ENCODE results near the gene FNDC1. TPM values are rescaled to one million over a fixed set of nuclear protein-coding genes. Genes with fewer than 3 reads are reported as not detected.
"Not testable (repeated sequence)": the region's sequence is repeated elsewhere in the genome, so short reads cannot be mapped to it uniquely, and the experiment has no call there.

FNDC1 gene
- total RNA-seq, 2 donors from 2014 or later, result 0.52 TPM; not detected in 1

GRCh38 chr6:159282421-159282820, 113.2 kb downstream of the FNDC1 start:
- Histone ChIP-seq H3K27me3 (no peaks in the 10 kb centered on the region), H3K27ac (no peak overlapping the region), H3K4me1 (no peaks in the 10 kb centered on the region), H3K4me3 (no peak overlapping the region), H3K9me3 (no peaks in the 10 kb centered on the region), H3K36me3 (replicated peaks in 1 of 2; ENCODE audit: insufficient read depth in 1 of 2, low read depth in 2 of 2) (no peaks in the 10 kb centered on the region)
- TF ChIP-seq CTCF (IDR thresholded peaks at IDR 0.05) (no peak), POLR2A (IDR thresholded peaks at IDR 0.05) (no peak)
- DNase-seq (no peak), ATAC-seq (no peak)
- intact Hi-C loops (cut with DNase I), result no loop called here
- 36 to 59% methylated on average over 5 of the region's 5 CpGs for WGBS, 2 donors

GRCh38 chr6:159284661-159285060, 115.5 kb downstream of the FNDC1 start:
- H3K27ac ChIP-seq; H3K36me3 ChIP-seq (replicated peaks in 1 of 2; ENCODE audit: insufficient read depth in 1 of 2, low read depth in 2 of 2); H3K9me3 ChIP-seq; intact Hi-C loops (cut with DNase I); H3K27me3 ChIP-seq; H3K4me3 ChIP-seq; H3K4me1 ChIP-seq; ATAC-seq; DNase-seq: not testable (repeated sequence)

GRCh38 chr6:159298840-159299239, 129.6 kb downstream of the FNDC1 start:
- no peaks in the 10 kb centered on the region for H3K4me1 ChIP-seq
- intact Hi-C loops (cut with DNase I), result no loop called here

GRCh38 chr6:159299566-159299965, 130.4 kb downstream of the FNDC1 start:
- ATAC-seq (no peak), DNase-seq (no peak)
- no peaks in the 10 kb centered on the region for H3K9me3 ChIP-seq
- no peaks in the 10 kb centered on the region for H3K4me1 ChIP-seq
- WGBS, 2 donors, result 100% methylated on average over 1 of the region's 2 CpGs
- H3K27me3 ChIP-seq, result no peaks in the 10 kb centered on the region
- no peak for TF ChIP-seq POLR2A (IDR thresholded peaks at IDR 0.05)
- TF ChIP-seq CTCF (IDR thresholded peaks at IDR 0.05), result no peak
- intact Hi-C loops (cut with DNase I), result no loop called here
- H3K36me3 ChIP-seq (replicated peaks in 1 of 2; ENCODE audit: insufficient read depth in 1 of 2, low read depth in 2 of 2), result no peaks in the 10 kb centered on the region
- H3K27ac ChIP-seq, result no peak overlapping the region
- H3K4me3 ChIP-seq, result no peak overlapping the region

More at GRCh38 chr6:159298840-159299239, 129.6 kb downstream of the FNDC1 start:
- Histone ChIP-seq H3K4me3 (no peak overlapping the region), H3K27me3 (no peaks in the 10 kb centered on the region), H3K36me3 (replicated peaks in 1 of 2; ENCODE audit: insufficient read depth in 1 of 2, low read depth in 2 of 2) (no peaks in the 10 kb centered on the region), H3K27ac (no peak overlapping the region), H3K9me3 (no peaks in the 10 kb centered on the region)
- WGBS, 2 donors, result 85 to 93% methylated on average over 5 of the region's 5 CpGs
- DNase-seq (no peak), ATAC-seq (no peak)
- TF ChIP-seq CTCF (IDR thresholded peaks at IDR 0.05) (no peak), POLR2A (IDR thresholded peaks at IDR 0.05) (no peak)

- Histone ChIP-seq H3K9me3 (no peaks in the 10 kb centered on the region), H3K4me3 (no peak overlapping the region), H3K4me1 (no peaks in the 10 kb centered on the region), H3K36me3 (replicated peaks in 1 of 2; ENCODE audit: insufficient read depth in 1 of 2, low read depth in 2 of 2) (no peaks in the 10 kb centered on the region), H3K27ac (no peak overlapping the region), H3K27me3 (no peaks in the 10 kb centered on the region)
- ATAC-seq (no peak), DNase-seq (no peak)
- intact Hi-C loops (cut with DNase I), result no loop called here
- TF ChIP-seq CTCF (IDR thresholded peaks at IDR 0.05) (no peak), POLR2A (IDR thresholded peaks at IDR 0.05) (no peak)
- WGBS, 2 donors, result 42 to 55% methylated on average over 5 of the region's 5 CpGs
Measured at GRCh38 chr6:159301277-159301676, 132.1 kb downstream of the FNDC1 start.
